ENCODE results near the gene LBHD1. TPM values are rescaled to one million over a fixed set of nuclear protein-coding genes. Genes with fewer than 3 reads are reported as not detected.

The LBHD1 gene
- 0.82 and 2.4 TPM in 2 replicates for total RNA-seq (ENCODE audit: low replicate concordance)

DNA sequence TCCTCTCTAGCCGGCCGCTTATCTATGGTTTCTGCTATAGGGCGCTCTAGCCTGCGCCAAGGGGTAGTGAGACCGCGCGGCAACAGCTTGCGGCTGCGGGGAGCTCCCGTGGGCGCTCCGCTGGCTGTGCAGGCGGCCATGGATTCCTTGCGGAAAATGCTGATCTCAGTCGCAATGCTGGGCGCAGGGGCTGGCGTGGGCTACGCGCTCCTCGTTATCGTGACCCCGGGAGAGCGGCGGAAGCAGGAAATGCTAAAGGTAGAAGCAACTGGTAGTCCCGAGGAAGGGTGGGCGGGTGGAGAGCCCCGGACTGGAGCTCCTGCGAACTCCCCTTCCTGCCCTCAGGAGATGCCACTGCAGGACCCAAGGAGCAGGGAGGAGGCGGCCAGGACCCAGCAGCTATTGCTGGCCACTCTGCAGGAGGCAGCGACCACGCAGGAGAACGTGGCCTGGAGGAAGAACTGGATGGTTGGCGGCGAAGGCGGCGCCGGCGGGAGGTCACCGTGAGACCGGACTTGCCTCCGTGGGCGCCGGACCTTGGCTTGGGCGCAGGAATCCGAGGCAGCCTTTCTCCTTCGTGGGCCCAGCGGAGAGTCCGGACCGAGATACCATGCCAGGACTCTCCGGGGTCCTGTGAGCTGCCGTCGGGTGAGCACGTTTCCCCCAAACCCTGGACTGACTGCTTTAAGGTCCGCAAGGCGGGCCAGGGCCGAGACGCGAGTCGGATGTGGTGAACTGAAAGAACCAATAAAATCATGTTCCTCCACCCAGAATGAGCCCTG lies at the start of gene LBHD1, which contains the start of gene UQCC3:
Gene LBHD1, minus strand, starts transcription at position 660 of the 782 bp plus-strand sequence. CDS start 2,236 bp downstream, outside the sequence.
Gene UQCC3, plus strand, starts transcription at position 66 of the 782 bp plus-strand sequence. Its CDS starts 73 bp downstream, at position 139.

DNA sequence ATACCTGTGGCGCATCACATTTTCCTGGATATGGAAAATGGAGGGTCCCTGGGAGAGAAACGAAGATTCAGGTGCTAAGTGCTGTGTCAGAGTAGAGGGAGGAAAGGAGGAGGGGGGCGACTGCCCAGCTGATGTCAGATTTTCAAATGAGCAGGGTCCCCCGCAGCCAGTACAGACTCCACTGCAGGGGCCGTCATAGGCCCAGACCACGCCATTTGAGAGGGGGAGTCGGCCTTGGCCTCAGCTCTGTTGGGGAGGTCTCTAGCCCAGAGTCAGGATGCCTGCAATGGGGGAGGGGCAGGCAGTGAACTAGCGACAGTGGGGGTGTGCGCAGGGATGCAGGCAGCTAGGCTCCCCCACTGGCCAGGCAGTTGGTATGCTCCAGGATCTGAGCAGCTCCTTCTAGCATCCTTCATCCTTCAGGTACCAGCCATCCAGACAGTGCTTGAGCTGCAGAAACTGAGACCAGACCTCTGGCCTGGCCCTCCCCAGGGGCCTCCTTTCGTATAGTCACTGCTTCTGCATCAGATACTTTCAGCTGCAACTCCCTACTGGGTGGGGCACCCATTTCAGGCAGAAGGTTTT lies 35.3 kb upstream of the LBHD1 start, which contains the start of the genes BSCL2 and GNG3:
Gene BSCL2, minus strand, starts transcription at position 148 of the 585 bp plus-strand sequence. CDS start 229 bp downstream, outside the sequence.
Gene GNG3, plus strand, starts transcription at position 400 of the 585 bp plus-strand sequence. CDS start 620 bp downstream, outside the sequence.

GRCh38 chr11:62689421-62690183 lies 17.5 kb upstream of the LBHD1 start, which contains the start of gene LRRN4CL:
LRRN4CL (minus strand) TSS chr11:62689530; CDS start chr11:62688508, 1,022 bp downstream.

GRCh38 chr11:62678770-62679696 lies 7.0 kb upstream of the LBHD1 start, which contains the start of gene UBXN1:
UBXN1 (minus strand) TSS chr11:62679073; CDS start chr11:62678923, 150 bp downstream.

DNA sequence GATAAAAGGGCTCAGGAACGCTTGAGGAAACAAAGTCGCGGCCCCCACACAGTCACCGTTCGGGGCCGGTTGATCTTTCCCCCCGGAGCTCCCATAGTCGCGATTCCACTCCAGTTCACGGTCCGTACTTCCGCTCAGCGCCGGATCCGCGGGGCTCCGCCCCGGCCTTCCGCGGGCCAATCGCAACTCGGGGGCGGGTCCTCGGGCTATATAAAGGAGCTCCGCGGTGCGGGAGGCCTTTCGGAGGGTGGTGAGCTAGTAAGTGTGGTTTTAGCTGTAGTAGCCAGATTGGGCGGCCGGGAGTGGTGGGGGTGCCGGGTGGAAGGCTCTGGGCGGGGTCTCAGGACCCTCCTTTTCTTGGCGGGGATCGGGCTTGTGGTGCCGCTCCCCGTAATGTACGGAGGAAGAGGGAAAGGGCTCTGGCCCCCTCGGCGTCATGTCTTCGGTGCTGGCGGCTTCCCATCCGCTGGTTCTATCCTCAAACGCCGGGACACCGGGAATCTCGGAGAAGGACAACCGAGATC lies 6.9 kb downstream of the LBHD1 start, which contains the start of the genes C11orf98 and CSKMT:
Gene C11orf98, minus strand, starts transcription at position 136 of the 524 bp plus-strand sequence. Its CDS starts 41 bp downstream, at position 95.
Gene CSKMT, plus strand, starts transcription at position 238 of the 524 bp plus-strand sequence. CDS start 568 bp downstream, outside the sequence.

DNA sequence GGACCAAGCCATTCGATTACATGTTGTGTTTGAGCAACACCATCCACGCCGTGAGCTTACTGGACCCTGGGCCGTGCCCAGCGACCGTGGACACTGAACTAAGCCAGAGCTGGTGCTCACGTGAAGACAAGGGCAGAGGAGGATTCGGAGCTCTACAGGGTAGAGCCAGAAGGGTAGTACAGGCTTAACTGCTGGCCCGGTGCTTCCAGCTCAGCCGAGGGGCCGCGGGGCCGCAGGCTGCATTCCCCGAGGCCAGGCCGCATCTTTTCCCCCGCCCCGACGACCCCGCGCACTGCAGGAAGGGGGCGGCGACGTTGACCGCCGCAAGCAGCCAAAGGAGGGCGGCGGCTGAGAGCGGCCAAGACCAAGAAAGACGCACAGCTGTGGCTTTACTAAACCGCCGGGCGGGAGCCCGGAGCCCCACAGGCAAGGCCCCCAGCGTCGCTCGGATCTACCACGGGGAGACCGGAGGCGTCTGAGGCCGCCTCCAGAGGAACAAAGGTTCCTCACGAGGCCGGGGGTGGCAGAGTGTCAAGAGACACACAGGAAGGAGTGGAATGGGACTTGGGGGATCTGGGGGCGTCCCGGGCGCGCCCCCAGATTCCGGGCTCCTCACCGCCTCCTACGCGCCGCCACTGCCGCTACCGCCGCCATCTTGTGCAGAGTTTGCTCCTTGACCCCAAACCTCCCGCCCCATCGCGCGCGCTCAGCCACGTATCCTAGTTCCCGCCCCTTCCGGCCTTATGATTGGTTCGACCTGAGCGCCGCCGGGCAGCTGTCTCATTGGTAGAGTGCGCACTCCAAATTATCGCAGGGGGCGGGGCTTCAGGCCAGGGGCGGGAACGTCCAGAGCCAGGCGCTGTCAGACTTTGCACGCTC lies 25.9 kb downstream of the LBHD1 start, which contains the start of gene GANAB:
Gene GANAB, minus strand, starts transcription at position 668 of the 879 bp plus-strand sequence. Its CDS starts 14 bp downstream, at position 654.

GRCh38 chr11:62621567-62622470 lies 50.2 kb downstream of the LBHD1 start, which contains the start of gene B3GAT3:
B3GAT3 (minus strand) TSS chr11:62621986; CDS start chr11:62621947, 39 bp downstream.

Other genes with a start within 250 kb of the LBHD1 start
- gene AHNAK, start 125.5 kb downstream of the LBHD1 start, total RNA-seq (ENCODE audit: low replicate concordance), result 257 and 396 TPM in 2 replicates
- gene EEF1G, start 98.4 kb downstream of the LBHD1 start, total RNA-seq (ENCODE audit: low replicate concordance), result 1,294 and 1,609 TPM in 2 replicates
- gene TUT1, start 80.7 kb downstream of the LBHD1 start, total RNA-seq (ENCODE audit: low replicate concordance), result 5.4 and 6.5 TPM in 2 replicates
- 79.0 and 124 TPM in 2 replicates for gene MTA2, start 70.4 kb downstream of the LBHD1 start, total RNA-seq (ENCODE audit: low replicate concordance)
- 10.3 and 20.2 TPM in 2 replicates for gene EML3, start 59.5 kb downstream of the LBHD1 start, total RNA-seq (ENCODE audit: low replicate concordance)
- 6.7 and 8.4 TPM in 2 replicates for gene ROM1, start 59.0 kb downstream of the LBHD1 start, total RNA-seq (ENCODE audit: low replicate concordance)
- 17.2 and 20.3 TPM in 2 replicates for gene B3GAT3, start 50.3 kb downstream of the LBHD1 start, total RNA-seq (ENCODE audit: low replicate concordance)
- gene GANAB, start 25.7 kb downstream of the LBHD1 start, total RNA-seq (ENCODE audit: low replicate concordance), result 211 and 260 TPM in 2 replicates
- gene INTS5, start 19.0 kb downstream of the LBHD1 start, total RNA-seq (ENCODE audit: low replicate concordance), result 12.4 and 15.0 TPM in 2 replicates
- 7.3 and 54.1 TPM in 2 replicates for gene C11orf98, start 7.1 kb downstream of the LBHD1 start, total RNA-seq (ENCODE audit: low replicate concordance)
- gene CSKMT, start 7.0 kb downstream of the LBHD1 start, total RNA-seq (ENCODE audit: low replicate concordance), result 7.4 TPM in 2 replicates
- 12.1 and 14.4 TPM in 2 replicates for gene UQCC3, start 594 bp downstream of the LBHD1 start, total RNA-seq (ENCODE audit: low replicate concordance)
- 154 and 462 TPM in 2 replicates for gene UBXN1, start 6.8 kb upstream of the LBHD1 start, total RNA-seq (ENCODE audit: low replicate concordance)
- gene LRRN4CL, start 17.3 kb upstream of the LBHD1 start, total RNA-seq (ENCODE audit: low replicate concordance), result 0.45 and 17.7 TPM in 2 replicates
- 34.7 and 65.3 TPM in 2 replicates for gene BSCL2, start 35.2 kb upstream of the LBHD1 start, total RNA-seq (ENCODE audit: low replicate concordance)
- gene GNG3, start 35.4 kb upstream of the LBHD1 start, total RNA-seq (ENCODE audit: low replicate concordance), result not detected in 2 replicates
- gene HNRNPUL2, start 55.2 kb upstream of the LBHD1 start, total RNA-seq (ENCODE audit: low replicate concordance), result 7.5 and 8.9 TPM in 2 replicates
- 33.1 and 39.7 TPM in 2 replicates for gene TTC9C, start 56.2 kb upstream of the LBHD1 start, total RNA-seq (ENCODE audit: low replicate concordance)
- gene ZBTB3, start 81.9 kb upstream of the LBHD1 start, total RNA-seq (ENCODE audit: low replicate concordance), result 8.0 and 9.4 TPM in 2 replicates
- gene POLR2G, start 89.3 kb upstream of the LBHD1 start, total RNA-seq (ENCODE audit: low replicate concordance), result 93.8 and 114 TPM in 2 replicates
- 13.2 and 27.4 TPM in 2 replicates for gene TAF6L, start 99.1 kb upstream of the LBHD1 start, total RNA-seq (ENCODE audit: low replicate concordance)
- 19.2 and 22.9 TPM in 2 replicates for gene TMEM179B, start 115.1 kb upstream of the LBHD1 start, total RNA-seq (ENCODE audit: low replicate concordance)
- 4.6 and 14.6 TPM in 2 replicates for gene TMEM223, start 119.7 kb upstream of the LBHD1 start, total RNA-seq (ENCODE audit: low replicate concordance)
- 12.1 and 24.9 TPM in 2 replicates for gene NXF1, start 133.2 kb upstream of the LBHD1 start, total RNA-seq (ENCODE audit: low replicate concordance)
- gene STX5, start 159.8 kb upstream of the LBHD1 start, total RNA-seq (ENCODE audit: low replicate concordance), result 45.7 and 50.7 TPM in 2 replicates
- gene TEX54, start 160.6 kb upstream of the LBHD1 start, total RNA-seq (ENCODE audit: low replicate concordance), result not detected in 2 replicates
- gene WDR74, start 167.3 kb upstream of the LBHD1 start, total RNA-seq (ENCODE audit: low replicate concordance), result 57.8 and 63.7 TPM in 2 replicates
- 226 and 293 TPM in 2 replicates for gene SLC3A2, start 208.6 kb upstream of the LBHD1 start, total RNA-seq (ENCODE audit: low replicate concordance)
- gene CHRM1, start 249.1 kb upstream of the LBHD1 start, total RNA-seq (ENCODE audit: low replicate concordance), result not detected in 2 replicates